GM21723 (cell line): ENCODE measurements around the gene TRMT2A.

ENCODE experiments used
- ATAC-seq: cut with Tn5 transposase; IDR thresholded peaks from one replicate; pipeline ENCODE4 v1.9.1; 2021; ENCODE audit warnings: mild to moderate bottlenecking, moderate library complexity; ENCODE audit not compliant: unreplicated experiment

The TRMT2A gene

DNA sequence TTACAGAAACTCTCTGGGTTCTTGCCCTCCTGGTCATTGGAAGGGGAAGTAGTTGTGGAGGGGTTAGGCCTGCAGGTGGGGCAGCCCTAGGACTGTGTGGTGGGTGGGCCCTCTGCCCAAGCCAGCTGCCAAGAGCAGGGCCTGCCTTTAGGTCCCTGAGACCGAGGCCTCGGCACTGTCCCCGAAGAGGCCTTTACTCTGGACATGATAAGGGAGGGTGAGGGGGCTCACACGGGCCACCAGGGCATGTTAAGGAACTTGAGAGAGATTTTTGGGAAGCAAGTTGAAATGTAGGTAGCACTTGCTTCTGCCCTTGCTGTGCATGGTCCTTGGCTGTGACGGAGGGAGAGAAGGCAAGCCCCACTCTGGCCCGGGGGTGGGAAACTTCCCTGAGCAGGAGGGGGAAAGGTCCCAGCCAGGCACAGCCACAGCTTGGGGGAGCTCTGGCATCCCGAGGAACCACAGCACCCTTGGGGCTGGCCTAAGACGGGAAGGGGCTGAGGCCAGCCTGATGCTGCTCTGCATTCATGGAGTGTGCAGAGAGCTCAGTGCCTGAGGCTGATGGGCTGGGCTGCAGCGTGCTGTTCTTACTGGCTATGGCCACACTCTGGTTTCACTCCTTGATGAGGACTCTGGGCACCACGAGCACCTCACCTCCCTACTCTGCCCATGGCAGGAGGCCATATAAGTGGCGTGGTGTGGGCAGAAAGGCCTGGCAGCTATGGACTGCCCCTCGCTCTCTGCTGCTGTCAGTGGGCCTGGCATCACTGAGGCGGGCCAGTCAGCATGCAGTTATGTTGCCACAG is 8.9 kb downstream of the TRMT2A start:
- ATAC-seq: no peak

DNA sequence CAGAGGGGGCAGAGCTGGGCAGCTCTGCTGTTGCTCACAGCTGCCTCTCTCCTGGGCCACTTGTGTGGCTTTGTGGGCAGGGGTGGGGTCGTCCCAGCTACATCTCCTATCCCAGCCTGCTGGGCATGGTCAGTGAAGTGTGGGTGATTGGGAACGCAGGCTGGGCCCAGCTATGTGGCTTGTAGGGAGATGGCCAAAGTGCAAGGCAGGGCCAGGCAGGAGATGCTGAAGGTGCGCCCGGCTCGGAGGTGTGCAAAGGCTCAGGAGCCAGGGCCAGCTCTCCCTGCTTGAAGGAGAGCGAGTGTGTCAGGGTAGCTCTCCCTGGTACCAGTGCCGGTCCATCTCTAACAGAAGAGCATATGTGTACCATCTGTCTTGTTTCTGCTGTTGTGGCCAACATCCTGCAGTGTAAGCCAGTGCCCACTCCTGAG is 9.5 kb downstream of the TRMT2A start:
- ATAC-seq: no peak

DNA sequence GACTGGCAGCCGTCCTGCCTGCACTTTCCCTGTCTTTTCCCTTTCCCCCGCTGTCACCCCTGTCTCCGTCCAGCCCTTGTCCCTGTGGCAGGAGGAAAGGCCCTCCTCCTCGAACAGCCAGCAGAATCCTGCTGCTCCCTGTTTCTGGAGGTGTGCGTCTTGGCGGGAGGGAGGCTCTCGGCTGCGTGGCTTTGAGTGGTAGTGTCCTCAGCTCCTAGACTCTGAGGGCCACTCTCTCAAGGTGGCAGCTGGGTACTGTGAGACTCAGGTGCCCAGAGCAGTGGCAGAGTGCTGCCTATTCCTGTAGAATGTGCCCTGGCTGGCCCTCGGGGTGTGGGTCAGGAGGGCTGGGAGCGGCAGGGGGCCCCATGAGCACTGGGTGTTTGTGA is 10.2 kb downstream of the TRMT2A start:
- no peak for ATAC-seq

DNA sequence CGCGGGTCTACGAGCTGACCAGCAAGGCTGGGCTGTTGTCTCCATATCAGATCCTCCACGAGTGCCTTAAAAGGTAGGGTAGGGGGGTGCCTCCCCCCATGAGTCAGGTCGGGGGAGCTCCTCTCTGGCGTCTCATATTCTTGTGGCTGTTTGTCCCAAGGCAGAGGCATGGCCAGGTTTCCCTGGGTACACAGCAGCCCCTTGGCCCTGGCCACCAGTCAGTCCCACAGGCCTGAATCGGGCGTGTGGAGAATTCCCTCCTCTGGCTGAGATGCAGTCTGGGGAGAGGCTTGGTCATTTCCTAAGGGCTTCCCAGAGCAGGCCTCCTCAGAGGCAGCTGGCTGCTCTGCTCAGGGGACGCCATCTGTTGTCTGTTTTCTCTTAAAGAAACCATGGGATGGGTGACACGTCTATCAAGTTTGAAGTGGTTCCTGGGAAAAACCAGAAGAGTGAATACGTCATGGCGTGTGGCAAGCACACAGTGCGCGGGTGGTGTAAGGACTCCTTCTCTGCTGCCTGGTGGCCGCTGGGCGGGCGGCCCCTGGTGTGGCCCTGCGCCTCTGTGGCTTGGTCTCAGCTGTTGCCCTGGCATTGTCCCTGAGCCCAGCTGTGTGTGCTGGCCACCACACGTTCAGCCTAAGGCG is 10.7 kb downstream of the TRMT2A start:
- ATAC-seq: no peak

DNA sequence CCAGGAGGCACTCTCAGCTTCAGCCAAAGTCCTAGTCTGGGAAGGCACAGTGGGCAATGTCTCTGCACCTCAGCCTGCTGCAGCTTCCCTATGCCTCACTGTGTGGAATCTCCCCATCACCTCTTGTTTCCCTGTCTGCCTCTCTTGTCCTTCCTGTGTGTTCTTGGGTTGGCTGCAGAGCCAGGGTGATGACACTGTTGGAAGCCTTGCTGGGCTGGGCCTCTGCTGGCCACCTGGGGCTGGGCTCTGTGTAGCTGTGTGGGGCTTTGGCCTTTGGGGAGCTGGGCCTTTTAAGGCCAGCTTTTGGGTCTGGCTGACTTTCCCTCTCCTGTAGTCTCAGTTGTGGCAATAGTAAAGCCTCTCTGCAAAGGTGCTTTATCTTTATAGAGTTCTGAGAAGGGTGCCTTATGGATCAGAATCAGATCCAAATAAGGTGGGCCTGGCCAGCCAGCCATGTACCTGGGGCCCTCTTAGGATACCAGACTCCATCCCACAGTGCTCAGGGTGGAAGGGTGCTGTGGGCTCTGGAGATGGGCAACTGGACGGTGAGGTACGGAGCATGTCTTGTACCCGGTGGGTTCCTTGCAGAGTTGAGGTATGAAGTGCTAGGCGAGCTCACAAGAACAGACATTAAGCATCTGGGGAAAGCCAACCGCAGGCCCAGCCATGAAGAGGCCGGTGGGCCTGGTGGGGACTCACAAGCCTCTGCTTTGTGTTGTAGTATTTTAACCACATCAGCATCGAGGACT is 11.4 kb downstream of the TRMT2A start:
- ATAC-seq: no peak

DNA sequence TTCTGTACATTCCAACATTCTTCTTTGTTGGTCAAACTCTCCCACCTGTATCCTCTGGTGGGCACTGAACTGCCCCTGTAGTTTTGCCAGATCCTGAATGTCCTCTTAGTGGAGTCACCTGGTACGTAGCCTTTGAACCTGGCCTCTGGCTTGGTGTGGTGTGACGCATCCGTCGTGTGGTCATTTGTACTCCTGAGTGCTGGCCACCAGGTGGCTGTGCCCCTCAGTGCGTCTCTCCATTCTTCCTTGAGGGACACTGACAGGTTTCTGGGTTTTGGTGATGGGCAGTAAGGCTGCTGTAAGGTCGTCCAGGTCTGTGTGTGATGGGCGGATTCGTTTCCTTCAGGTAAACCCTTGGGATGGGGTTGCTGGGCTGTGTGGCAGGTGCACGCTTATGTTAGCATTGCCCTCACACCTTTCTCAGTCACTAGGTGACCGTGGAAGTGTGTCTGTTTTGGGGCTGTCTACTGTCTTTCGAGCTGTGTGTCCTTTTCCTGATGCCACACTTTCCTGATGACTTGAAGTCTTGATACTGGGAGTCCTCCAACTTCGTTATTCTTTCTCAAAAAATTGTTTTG is 14.7 kb downstream of the TRMT2A start:
- no peak for ATAC-seq

DNA sequence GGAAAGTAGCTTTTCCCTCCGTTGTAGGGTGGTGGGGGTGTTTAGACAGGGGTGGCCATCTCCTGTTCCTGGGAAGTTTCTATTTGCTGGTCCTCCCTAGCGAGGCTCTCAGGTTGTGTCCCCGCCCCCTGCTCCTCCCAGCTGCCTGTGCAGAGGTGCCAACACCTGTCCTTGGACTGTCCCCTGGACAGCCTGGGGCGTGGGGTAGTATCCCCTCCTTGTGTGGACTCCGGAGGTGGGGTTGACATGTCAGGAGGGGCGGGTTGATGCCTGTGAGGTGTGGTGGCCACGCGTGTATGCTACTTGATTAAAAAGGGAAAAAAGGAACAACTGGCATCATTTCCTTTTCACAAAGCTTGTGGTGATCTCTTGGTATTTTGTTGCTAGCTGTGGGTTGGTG is 15.4 kb downstream of the TRMT2A start:
- ATAC-seq: no peak

DNA sequence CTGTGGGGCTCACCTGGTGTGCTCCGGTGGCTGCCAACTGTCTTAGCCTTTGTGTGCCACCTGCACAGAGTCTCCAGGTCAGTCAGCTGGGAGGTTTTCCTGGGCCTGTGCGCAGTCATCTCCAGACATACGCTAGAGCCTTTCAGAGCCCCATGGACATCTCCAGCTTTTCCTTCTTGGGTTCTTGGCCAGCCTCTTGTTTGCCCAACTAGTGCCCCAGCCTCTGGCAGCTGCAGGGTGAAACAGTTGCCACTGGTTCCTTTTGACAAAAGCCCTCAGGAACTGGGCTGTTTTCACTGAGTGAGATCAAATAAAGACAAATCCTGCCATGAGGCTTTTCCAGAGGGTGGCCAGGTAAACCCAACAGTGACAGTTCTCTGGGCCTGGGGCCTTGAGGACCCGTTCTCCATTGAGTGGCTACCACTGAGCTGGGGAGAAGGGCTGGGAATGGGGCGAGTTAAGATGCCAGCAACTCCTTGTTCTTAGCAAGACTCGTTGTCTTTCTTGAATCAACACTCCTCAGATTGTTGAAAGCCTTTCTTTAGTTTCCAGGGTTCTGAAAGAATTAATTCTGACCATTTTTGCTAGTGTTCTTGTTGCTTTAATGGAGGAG is 17.8 kb downstream of the TRMT2A start:
- no peak for ATAC-seq

DNA sequence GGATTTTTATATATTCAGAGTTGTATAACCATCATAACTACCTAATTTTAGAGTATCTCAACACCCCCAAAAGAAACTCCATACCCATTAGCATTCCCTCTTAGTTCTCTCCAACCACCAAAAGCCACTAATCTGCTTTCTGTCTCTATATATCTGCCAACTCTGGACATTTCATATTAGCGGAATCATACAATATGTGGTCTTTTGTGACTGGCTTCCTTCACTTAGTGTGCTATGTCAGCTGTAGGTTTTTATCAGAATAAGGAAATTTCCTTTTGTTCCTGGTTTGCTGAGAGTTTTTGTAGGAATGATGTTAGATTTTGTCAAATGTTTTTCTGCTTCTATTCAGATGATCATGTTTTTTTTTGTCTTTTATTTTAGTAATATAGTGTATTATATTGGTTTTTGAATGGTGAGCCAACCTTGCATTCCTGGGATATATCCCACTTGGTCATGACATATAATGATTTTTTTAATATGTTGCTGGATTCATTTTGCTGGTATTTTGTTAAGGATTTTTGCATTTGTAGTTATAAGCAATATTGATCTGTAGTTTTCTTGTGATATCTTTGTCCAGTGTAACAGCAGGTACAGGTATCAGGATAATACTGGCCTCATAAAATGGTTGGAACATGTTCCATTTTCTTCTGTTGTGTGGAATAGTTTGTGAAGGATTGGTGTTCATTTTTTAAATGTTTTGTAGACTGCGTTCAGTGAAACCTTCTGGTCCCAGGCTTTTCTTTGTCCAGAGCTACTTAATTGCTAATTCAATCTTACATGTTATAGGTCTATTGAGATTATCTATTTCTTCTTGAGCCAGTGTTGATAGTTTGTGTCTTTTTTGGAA is 20.2 kb downstream of the TRMT2A start:
- no peak for ATAC-seq

DNA sequence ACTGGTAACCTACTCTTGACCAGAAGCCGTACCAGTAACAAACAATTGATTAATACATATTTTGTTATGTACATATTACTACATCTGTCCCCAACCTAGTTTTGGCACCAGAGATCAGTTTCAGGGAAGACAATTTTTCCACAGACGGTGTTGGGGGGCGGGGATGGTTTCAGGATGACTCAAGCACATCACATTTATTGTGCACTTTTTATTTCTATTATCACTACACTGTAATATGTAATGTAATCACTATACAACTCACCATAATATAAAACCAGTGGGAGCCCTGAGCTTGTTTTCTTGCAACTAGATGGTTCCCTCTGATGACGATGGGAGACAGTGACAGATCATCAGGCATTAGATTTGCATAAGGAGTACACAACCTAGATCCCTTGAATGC is 21.5 kb downstream of the TRMT2A start:
- ATAC-seq: no peak

DNA sequence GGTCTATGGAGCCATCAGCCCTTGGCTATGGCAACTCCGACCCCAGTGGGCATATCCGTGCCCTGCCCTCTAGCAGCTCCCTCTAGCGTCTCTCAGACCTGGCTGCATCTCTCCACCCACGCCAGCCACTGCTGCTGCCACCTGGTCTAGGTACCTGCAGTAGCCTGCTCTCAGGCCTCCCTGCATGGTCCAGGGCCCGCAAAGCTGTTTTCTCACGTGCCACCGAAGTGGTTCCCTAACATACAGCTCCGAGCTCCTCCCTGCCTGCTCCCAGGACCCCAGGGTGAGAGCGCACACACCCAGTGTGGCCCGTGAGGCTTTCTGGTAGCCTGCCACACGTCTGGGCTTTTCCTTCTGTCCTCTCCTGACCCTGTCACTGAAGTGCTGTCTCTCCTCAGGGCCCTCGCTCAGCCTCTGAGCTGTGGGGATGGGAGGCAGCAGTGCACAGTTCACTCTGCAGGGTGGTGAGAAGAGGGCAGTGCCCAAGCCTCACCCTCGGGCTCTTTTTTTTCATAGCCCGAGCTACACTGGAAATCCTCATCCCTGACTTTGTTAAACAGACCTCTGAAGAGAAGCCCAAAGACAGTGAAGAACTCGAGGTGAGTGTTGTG is 22.7 kb downstream of the TRMT2A start:
- ATAC-seq: no peak

DNA sequence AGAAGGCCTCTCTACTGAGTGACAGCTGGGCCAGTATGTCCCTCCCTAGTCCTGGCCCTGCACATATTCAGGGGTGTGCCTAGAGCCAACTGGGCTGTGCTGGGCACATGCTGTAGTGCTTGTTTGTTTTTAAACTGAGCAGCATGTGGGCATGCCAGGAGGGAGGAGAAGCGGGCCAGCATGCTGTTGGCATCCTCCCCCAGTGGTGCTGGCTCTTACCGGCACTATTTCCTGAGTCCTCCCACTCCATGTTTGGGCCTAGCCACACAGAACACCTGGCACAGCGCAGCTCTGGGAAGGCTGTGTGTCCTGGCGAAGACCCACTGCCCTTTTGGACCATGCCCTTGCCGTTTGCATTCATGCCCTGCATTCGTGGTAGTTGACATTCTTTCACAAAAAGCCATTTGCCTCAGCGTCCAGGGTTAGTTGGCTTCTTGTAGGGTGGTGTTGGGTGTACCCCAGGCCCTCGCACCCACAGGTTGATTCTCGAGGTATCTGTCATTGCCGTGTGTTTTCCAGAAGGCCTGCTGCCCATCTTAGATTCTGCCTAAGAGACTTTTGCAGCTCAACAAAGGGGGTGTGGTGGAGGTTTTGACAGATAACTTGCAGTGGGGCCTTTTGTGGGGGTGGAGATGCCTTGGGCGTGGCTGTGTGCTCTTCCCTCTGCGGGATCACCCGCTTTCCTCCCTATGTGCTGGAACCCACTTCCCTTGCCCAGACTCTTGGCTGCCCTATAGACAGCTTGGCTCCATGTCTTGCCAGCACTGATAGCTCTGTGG is 23.4 kb downstream of the TRMT2A start:
- ATAC-seq: no peak

DNA sequence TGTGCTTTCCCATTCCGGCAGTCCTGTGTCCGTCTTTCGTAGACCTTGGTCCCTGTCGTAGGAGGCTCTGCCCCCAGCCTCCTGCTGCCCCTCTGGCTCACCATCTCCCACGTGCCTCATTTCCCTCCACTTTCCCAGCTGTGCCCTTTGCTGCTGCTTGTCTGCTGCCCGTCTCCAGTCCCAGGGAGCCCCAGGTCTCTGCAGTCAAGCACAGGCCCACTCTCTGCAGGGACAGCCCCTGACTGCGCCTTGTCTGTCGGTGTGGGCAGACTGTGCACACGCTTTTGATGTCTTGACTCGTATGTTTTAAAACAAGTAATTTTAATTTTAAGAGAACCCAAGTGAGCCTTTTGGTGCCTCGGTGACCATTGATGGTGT is 24.6 kb downstream of the TRMT2A start:
- no peak for ATAC-seq

DNA sequence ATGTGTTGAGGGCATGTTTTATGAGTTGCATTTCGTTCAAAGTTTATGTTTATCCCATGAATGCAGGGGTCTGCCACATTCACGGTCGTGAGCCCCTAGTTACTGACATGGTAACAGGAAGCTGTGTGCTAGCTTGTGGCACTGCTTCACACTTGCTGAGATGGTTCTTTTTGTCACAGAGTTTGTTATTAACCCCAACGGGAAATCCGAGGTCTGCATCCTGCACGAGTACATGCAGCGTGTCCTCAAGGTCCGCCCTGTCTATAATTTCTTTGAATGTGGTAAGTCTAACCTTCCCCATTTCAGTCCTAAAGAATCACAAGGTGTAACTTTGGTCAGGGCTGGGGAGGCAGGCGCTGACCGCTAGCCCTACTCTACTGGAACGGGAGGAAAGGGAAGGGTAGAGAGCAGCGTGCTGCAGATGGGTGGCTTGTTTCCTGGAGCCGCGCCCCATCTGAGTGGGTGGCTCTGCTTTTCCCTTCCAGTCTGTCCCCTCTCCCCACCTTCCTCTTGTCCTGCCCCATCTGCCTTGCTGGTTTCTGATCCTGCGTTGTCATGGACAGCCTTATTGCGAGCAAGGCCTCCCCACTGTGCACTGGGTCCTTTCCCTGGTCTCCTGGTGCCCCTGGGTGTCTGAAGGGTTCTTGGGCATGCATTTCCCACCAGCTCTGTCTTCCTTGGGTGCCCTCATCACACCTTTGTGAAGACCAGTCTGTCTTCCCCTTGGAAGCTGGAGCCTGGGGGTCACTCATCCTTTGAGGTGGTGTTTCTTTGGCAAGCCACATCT is 25.1 kb downstream of the TRMT2A start:
- no peak for ATAC-seq

DNA sequence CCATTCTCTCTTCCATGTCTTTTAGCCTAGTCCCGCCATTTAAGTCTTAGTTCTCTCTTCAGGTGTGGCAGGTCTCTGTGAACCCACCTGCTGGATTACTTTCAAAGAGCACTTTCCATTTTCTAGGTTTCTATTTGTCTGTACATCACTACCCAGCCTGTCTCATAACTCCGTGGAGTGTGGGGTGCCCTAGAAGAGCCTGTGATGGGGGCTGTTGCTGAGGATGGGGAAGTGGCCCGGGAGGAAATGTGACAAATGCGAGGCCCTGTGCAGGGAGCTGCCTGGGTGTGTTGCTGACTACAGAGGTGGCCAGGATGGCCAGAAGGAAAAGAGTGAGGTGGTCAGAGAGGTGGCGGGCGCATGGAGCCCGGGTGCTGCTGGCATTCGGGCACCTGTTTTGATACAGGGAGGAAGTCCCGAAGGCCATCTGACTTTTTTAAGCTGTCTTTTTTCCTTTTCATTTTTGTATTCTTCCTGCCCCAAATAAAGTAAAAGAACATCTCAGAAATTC is 26.2 kb downstream of the TRMT2A start:
- ATAC-seq: no peak

DNA sequence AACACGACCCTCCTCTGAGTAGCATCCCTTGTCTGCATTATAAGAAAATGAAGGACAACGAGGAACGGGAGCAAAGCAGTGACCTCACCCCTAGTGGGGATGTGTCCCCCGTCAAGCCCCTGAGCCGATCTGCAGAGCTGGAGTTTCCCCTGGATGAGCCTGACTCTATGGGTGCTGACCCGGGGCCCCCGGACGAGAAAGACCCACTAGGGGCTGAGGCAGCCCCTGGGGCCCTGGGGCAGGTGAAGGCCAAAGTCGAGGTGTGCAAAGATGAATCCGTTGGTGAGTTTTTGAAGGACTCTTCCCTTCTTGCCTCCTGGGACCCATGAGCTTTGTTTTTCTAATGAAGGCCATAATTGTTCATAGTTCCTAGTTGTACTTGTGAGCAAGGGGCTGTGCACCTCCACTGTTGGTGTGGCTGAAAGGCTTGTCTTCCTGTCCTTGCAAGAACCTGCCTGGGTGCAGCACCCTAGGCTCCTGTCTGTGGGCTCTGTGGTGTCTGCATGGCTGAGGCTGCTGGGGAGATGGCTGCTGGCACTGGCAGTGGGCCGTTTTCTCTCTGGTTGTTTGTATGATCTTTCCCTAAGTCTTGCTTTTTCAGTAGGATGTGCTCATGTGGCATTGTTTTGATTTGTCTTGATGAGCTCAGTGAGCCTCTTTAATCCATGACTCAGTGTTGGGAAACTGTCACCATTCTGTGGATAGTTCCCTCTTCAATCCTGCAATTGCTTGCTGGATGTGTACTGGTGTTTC is 26.9 kb downstream of the TRMT2A start:
- no peak for ATAC-seq

DNA sequence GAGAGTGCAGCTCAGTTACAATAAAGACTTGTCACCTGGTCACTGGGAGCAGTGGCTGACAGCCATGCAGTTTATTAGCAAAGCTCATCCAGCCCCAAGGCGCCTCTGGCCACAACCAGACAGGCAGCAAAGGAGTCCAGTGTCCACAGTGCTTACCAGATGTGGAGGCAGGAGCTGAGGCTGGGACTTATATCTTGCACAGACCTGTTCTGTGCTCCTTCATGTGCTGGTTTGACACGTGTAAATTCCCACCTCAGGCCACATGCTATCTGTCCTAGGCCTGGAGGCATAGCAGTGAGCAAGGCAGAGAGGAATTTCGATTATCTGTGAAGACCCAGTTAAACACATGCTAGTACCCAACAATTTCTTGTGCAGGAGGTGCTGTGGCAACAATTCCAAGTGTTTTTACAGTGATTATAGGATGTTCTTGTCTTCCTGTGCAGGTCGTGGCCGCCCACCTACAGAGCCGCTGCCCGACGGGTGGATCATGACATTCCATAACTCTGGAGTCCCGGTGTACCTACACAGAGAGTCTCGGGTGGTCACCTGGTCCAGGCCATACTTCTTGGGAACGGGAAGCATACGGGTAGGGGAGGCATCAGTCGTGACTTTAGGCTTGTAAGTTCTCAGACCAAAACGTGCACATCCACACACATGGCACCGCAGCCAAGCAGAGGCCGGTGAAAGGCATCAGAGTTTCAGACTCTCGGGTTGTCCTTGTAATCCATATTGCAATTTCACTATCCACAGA is 27.6 kb downstream of the TRMT2A start:
- ATAC-seq: no peak
